GM23338 (cell line): ENCODE measurements around the gene DAPK2. TPM values are rescaled to one million over a fixed set of nuclear protein-coding genes. Genes with fewer than 3 reads are reported as not detected.
A peak's percentile ranks its signal among the peaks of the same experiment; 100 is the strongest.

Source experiments
- ATAC-seq: fragments of 200-7000 bp; cut with Tn5 transposase; 3 replicates; pipeline ENCODE4 v1.9.1; 2020
- DNase-seq: peaks from one replicate; pipeline ENCODE4 v3.0.0-alpha.2; 2015; ENCODE audit warnings: low spot score
- H2AFZ ChIP-seq: fragments of 200-600 bp; sonication (generic); 2 replicates; pipeline ENCODE4 v1.8.0; 2016; ENCODE audit warnings: antibody characterized with exemption, mild to moderate bottlenecking, moderate library complexity
- H3F3A ChIP-seq: fragments of 200-600 bp; sonication (generic); replicated peaks from 2 replicates; pipeline ENCODE4 v1.8.0; 2017; ENCODE audit warnings: antibody characterized with exemption, mixed run types, low read depth
- H3K27ac ChIP-seq: fragments of 200-600 bp; sonication (generic); 2 replicates; pipeline ENCODE4 v1.6.1; 2016; ENCODE audit warnings: low read depth
- H3K27me3 ChIP-seq: fragments of 200-600 bp; sonication (generic); 2 replicates; pipeline ENCODE4 v1.8.0; 2016; ENCODE audit warnings: mild to moderate bottlenecking, mixed run types, moderate library complexity; ENCODE audit not compliant: insufficient read depth
- H3K36me3 ChIP-seq: fragments of 200-600 bp; sonication (generic); 2 replicates; pipeline ENCODE4 v1.8.0; 2016; ENCODE audit warnings: mild to moderate bottlenecking; ENCODE audit not compliant: insufficient read depth
- H3K4me1 ChIP-seq: fragments of 200-600 bp; sonication (generic); 2 replicates; pipeline ENCODE4 v1.8.0; 2016; ENCODE audit warnings: mild to moderate bottlenecking, moderate library complexity; ENCODE audit not compliant: insufficient read depth
- H3K4me2 ChIP-seq: fragments of 200-600 bp; sonication (generic); 2 replicates; pipeline ENCODE4 v1.7.1; 2017; ENCODE audit warnings: mixed run types
- H3K4me3 ChIP-seq: fragments of 200-600 bp; sonication (generic); 2 replicates; pipeline ENCODE4 v1.6.1; 2016; ENCODE audit warnings: mixed run types
- H3K79me2 ChIP-seq: fragments of 200-600 bp; sonication (generic); replicated peaks from 2 replicates; pipeline ENCODE4 v1.8.0; 2017; ENCODE audit warnings: mild to moderate bottlenecking; ENCODE audit not compliant: insufficient read depth
- H3K9me2 ChIP-seq: fragments of 200-600 bp; sonication (generic); 2 replicates; pipeline ENCODE4 v1.8.0; 2017; ENCODE audit not compliant: insufficient read depth
- H4K20me1 ChIP-seq: fragments of 200-600 bp; sonication (generic); replicated peaks from 2 replicates; pipeline ENCODE4 v1.8.0; 2017; ENCODE audit warnings: mild to moderate bottlenecking; ENCODE audit not compliant: insufficient read depth
- H3K27ac Mint-ChIP-seq: 2 replicates; pipeline ENCODE4 v1.8.0; 2020; ENCODE audit warnings: inconsistent platforms, mild to moderate bottlenecking, moderate library complexity, mixed read lengths
- H3K27me3 Mint-ChIP-seq: 3 replicates; pipeline ENCODE4 v1.8.0; 2022; ENCODE audit warnings: low read depth, mild to moderate bottlenecking, moderate library complexity, mixed read lengths, inconsistent platforms; ENCODE audit not compliant: insufficient read depth, poor library complexity
- H3K36me3 Mint-ChIP-seq: 3 replicates; pipeline ENCODE4 v1.8.0; 2021; ENCODE audit warnings: low read depth, mild to moderate bottlenecking, inconsistent platforms, moderate library complexity, mixed read lengths
- H3K4me1 Mint-ChIP-seq: 3 replicates; pipeline ENCODE4 v1.8.0; 2020; ENCODE audit warnings: mild to moderate bottlenecking, inconsistent platforms, mixed read lengths
- H3K4me3 Mint-ChIP-seq: 3 replicates; pipeline ENCODE4 v1.8.0; 2021; ENCODE audit warnings: moderate library complexity, mild to moderate bottlenecking, inconsistent platforms, mixed read lengths
- H3K9me3 Mint-ChIP-seq: 3 replicates; pipeline ENCODE4 v1.8.0; 2020; ENCODE audit warnings: moderate library complexity, mild to moderate bottlenecking, inconsistent platforms, mixed read lengths
- CREB1 ChIP-seq: fragments of 250-450 bp; sonication (Bioruptor Pico); IDR thresholded peaks from 2 replicates; pipeline ENCODE4 v1.5.0; 2020; ENCODE audit warnings: low read depth, mild to moderate bottlenecking, moderate library complexity
- EZH2 ChIP-seq: fragments of 200-600 bp; sonication (generic); IDR thresholded peaks from one replicate; pipeline ENCODE4 v1.8.0; 2017; ENCODE audit warnings: antibody characterized with exemption, mild to moderate bottlenecking, low read depth; ENCODE audit not compliant: unreplicated experiment
- EZH2phosphoT487 ChIP-seq: fragments of 200-600 bp; sonication (generic); IDR thresholded peaks from one replicate; pipeline ENCODE4 v1.8.1; 2018; ENCODE audit warnings: antibody characterized with exemption; ENCODE audit not compliant: unreplicated experiment
- JUNB ChIP-seq: IDR thresholded peaks from one replicate; pipeline ENCODE4 v1.6.1; 2016; ENCODE audit warnings: antibody characterized with exemption; ENCODE audit not compliant: unreplicated experiment
- NANOG ChIP-seq: IDR thresholded peaks from 2 replicates; pipeline ENCODE4 v1.6.1; 2016; ENCODE audit warnings: antibody characterized with exemption, borderline replicate concordance
- POLR2AphosphoS5 ChIP-seq: IDR thresholded peaks from 2 replicates; pipeline ENCODE4 v1.6.1; 2016; ENCODE audit warnings: antibody characterized with exemption, low read depth
- STAT1 ChIP-seq: IDR thresholded peaks from one replicate; pipeline ENCODE4 v1.6.1; 2016; ENCODE audit warnings: antibody characterized with exemption; ENCODE audit not compliant: unreplicated experiment
- ZNF114 ChIP-seq: fragments of 250-450 bp; sonication (Bioruptor Pico); IDR thresholded peaks from 2 replicates; pipeline ENCODE4 v1.5.0; 2020; ENCODE audit warnings: mild to moderate bottlenecking, moderate library complexity
- ZNF331 ChIP-seq: fragments of 250-450 bp; sonication (Bioruptor Pico); IDR thresholded peaks from 2 replicates; pipeline ENCODE4 v1.5.0; 2020; ENCODE audit warnings: low read depth, mild to moderate bottlenecking, moderate library complexity
- polyA plus RNA-seq: library from polyadenylated mRNA; unstranded; fragments of >200 nt; fragmentation: Nextera tagmentation; extraction: Ambion mirVana; gene quantifications from 2 replicates; pipeline ENCODE4 v1.2.1, GENCODE V29; 2016
- total RNA-seq: library from RNA; depleted of rRNA; stranded (reverse); fragments of >200 nt; shearing (Covaris generic); gene quantifications from 2 replicates; pipeline ENCODE4 v1.2.3, GENCODE V29; 2014
- TF ChIP-seq, protein P1 (sequence below): IDR thresholded peaks from one replicate; pipeline ENCODE4 v1.6.1; 2018; ENCODE audit warnings: antibody characterized with exemption; ENCODE audit not compliant: unreplicated experiment
- TF ChIP-seq, protein P2 (sequence below): IDR thresholded peaks from 2 replicates; pipeline ENCODE4 v1.6.1; 2016; ENCODE audit warnings: antibody characterized with exemption
- TF ChIP-seq, protein P3 (sequence below), 2 experiments: fragments of 200-600 bp in 1 of 2; sonication (generic) in 1 of 2; conservative IDR thresholded peaks; 2 replicates each; pipeline versions ENCODE4 v1.5.1 to v1.6.1; 2016 to 2017; ENCODE audit warnings: antibody characterized with exemption in 2 of 2, low read depth in 2 of 2, mild to moderate bottlenecking in 2 of 2, moderate library complexity in 1 of 2

Gene DAPK2
- total and polyA plus RNA-seq, 2 experiments from 2014 or later, result 1.6 to 3.1 TPM

- Mint-ChIP-seq H3K36me3 (no peaks in the 10 kb centered on the region), H3K4me1 (no peaks in the 10 kb centered on the region), H3K4me3 (no peak overlapping the region), H3K27ac (no peak overlapping the region), H3K27me3 (no peaks in the 10 kb centered on the region), H3K9me3 (no peaks in the 10 kb centered on the region)
- Histone ChIP-seq H3K4me2 (no peak overlapping the region), H3K4me3 (no peak overlapping the region), H3F3A (no peaks in the 10 kb centered on the region), H4K20me1 (no peaks in the 10 kb centered on the region; the same call in 1 of the 2 replicates), H3K9me2 (no peaks in the 10 kb centered on the region), H2AFZ (no peak overlapping the region), H3K36me3 (no peaks in the 10 kb centered on the region), H3K27me3 (no peaks in the 10 kb centered on the region), H3K27ac (no peak overlapping the region), H3K4me1 (no peaks in the 10 kb centered on the region), H3K79me2 (no peaks in the 10 kb centered on the region)
- TF ChIP-seq, protein P1, sequence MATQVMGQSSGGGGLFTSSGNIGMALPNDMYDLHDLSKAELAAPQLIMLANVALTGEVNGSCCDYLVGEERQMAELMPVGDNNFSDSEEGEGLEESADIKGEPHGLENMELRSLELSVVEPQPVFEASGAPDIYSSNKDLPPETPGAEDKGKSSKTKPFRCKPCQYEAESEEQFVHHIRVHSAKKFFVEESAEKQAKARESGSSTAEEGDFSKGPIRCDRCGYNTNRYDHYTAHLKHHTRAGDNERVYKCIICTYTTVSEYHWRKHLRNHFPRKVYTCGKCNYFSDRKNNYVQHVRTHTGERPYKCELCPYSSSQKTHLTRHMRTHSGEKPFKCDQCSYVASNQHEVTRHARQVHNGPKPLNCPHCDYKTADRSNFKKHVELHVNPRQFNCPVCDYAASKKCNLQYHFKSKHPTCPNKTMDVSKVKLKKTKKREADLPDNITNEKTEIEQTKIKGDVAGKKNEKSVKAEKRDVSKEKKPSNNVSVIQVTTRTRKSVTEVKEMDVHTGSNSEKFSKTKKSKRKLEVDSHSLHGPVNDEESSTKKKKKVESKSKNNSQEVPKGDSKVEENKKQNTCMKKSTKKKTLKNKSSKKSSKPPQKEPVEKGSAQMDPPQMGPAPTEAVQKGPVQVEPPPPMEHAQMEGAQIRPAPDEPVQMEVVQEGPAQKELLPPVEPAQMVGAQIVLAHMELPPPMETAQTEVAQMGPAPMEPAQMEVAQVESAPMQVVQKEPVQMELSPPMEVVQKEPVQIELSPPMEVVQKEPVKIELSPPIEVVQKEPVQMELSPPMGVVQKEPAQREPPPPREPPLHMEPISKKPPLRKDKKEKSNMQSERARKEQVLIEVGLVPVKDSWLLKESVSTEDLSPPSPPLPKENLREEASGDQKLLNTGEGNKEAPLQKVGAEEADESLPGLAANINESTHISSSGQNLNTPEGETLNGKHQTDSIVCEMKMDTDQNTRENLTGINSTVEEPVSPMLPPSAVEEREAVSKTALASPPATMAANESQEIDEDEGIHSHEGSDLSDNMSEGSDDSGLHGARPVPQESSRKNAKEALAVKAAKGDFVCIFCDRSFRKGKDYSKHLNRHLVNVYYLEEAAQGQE, result peak; percentile 93
- no peak for TF ChIP-seq EZH2
- peak; percentile 76 for DNase-seq
- ATAC-seq, result peak; percentile 99
Observed at GRCh38 chr15:63870487-63871209, 175.6 kb downstream of the DAPK2 start.

GRCh38 chr15:63870043-63870394 is 176.3 kb downstream of the DAPK2 start:
- no peaks in the 10 kb centered on the region for H3K36me3 Mint-ChIP-seq
- Histone ChIP-seq H3K4me2 (no peak overlapping the region), H3K27ac (no peak overlapping the region), H3K4me1 (no peaks in the 10 kb centered on the region), H3K4me3 (no peak overlapping the region), H3K27me3 (no peaks in the 10 kb centered on the region), H3K36me3 (no peaks in the 10 kb centered on the region), H4K20me1 (no peaks in the 10 kb centered on the region; the same call in 1 of the 2 replicates), H3F3A (no peaks in the 10 kb centered on the region), H3K79me2 (no peaks in the 10 kb centered on the region), H2AFZ (no peak overlapping the region), H3K9me2 (no peaks in the 10 kb centered on the region)
- H3K4me1 Mint-ChIP-seq, result no peaks in the 10 kb centered on the region
- H3K27me3 Mint-ChIP-seq, result no peaks in the 10 kb centered on the region
- DNase-seq (no peak), ATAC-seq (no peak)
- no peak overlapping the region for H3K4me3 Mint-ChIP-seq
- H3K9me3 Mint-ChIP-seq, result no peaks in the 10 kb centered on the region
- no peak overlapping the region for H3K27ac Mint-ChIP-seq
- TF ChIP-seq CREB1 (CRISPR knock-in tag) (no peak), ZNF331 (CRISPR knock-in tag) (no peak), ZNF114 (no peak), POLR2AphosphoS5 (no peak), JUNB (no peak), STAT1 (no peak), EZH2 (no peak), EZH2phosphoT487 (no peak), NANOG (no peak)
- TF ChIP-seq, protein P1, result no peak
- TF ChIP-seq, protein P2, sequence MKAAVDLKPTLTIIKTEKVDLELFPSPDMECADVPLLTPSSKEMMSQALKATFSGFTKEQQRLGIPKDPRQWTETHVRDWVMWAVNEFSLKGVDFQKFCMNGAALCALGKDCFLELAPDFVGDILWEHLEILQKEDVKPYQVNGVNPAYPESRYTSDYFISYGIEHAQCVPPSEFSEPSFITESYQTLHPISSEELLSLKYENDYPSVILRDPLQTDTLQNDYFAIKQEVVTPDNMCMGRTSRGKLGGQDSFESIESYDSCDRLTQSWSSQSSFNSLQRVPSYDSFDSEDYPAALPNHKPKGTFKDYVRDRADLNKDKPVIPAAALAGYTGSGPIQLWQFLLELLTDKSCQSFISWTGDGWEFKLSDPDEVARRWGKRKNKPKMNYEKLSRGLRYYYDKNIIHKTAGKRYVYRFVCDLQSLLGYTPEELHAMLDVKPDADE, result no peak
- TF ChIP-seq, protein P3, sequence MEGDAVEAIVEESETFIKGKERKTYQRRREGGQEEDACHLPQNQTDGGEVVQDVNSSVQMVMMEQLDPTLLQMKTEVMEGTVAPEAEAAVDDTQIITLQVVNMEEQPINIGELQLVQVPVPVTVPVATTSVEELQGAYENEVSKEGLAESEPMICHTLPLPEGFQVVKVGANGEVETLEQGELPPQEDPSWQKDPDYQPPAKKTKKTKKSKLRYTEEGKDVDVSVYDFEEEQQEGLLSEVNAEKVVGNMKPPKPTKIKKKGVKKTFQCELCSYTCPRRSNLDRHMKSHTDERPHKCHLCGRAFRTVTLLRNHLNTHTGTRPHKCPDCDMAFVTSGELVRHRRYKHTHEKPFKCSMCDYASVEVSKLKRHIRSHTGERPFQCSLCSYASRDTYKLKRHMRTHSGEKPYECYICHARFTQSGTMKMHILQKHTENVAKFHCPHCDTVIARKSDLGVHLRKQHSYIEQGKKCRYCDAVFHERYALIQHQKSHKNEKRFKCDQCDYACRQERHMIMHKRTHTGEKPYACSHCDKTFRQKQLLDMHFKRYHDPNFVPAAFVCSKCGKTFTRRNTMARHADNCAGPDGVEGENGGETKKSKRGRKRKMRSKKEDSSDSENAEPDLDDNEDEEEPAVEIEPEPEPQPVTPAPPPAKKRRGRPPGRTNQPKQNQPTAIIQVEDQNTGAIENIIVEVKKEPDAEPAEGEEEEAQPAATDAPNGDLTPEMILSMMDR (conservative IDR thresholded peaks at IDR 0.05; ENCODE audit: low read depth in 2 of 2), result no peak
